GM12878 (cell line): ENCODE results near the gene ARHGAP26. TPM values are rescaled to one million over a fixed set of nuclear protein-coding genes. Genes with fewer than 3 reads are reported as not detected.

Experiments
- ATAC-seq: fragments of 200-7000 bp; cut with Tn5 transposase; 3 replicates; pipeline ENCODE4 v1.9.1; 2020; ENCODE audit warnings: mild to moderate bottlenecking, moderate library complexity
- BruUV-seq: library from RNA; stranded (reverse); fragments of 400-500 nt; replicated peaks from 2 replicates; lab custom pipeline; 2021; lab: Mats Ljungman, UMichigan
- CTCF ChIA-PET: fragments of 300-600 bp; sonication (Branson Sonifier 250); formaldehyde crosslinking; extraction: SDS; loops from one replicate; lab custom pipeline; 2021; ENCODE audit warnings: inconsistent platforms; lab: Yijun Ruan, JAX
- POLR2A ChIA-PET: fragments of 350-600 bp; formaldehyde crosslinking; extraction: SDS; loops from one replicate; lab custom pipeline; 2021; ENCODE audit warnings: inconsistent platforms; lab: Charles Lee
- RAD21 ChIA-PET: fragments of 300-600 bp; sonication (Branson Sonifier 250); formaldehyde crosslinking; loops from one replicate; lab custom pipeline; 2023; ENCODE audit warnings: antibody characterized with exemption; ENCODE audit not compliant: unreplicated experiment; lab: Charles Lee
- SMC1A ChIA-PET: fragments of 300-600 bp; sonication (Branson Sonifier 250); formaldehyde crosslinking; loops from one replicate; lab custom pipeline; 2023; ENCODE audit not compliant: unreplicated experiment, uncharacterized antibody; lab: Charles Lee
- DNase-seq: peaks from one replicate; pipeline ENCODE4 v3.0.0-alpha.2; 2011; ENCODE audit warnings: low read depth, low spot score
- FAIRE-seq: peaks from 3 replicates; lab custom pipeline; 2011; peaks lifted over from hg19 to GRCh38; lab: Jason Lieb, UNC
- H2AFZ ChIP-seq: 2 replicates; pipeline ENCODE4 v1.6.0; 2011; ENCODE audit warnings: low read depth, low read length, control low read depth; ENCODE audit not compliant: control insufficient read depth
- H3K27ac ChIP-seq: 2 replicates; pipeline ENCODE4 v1.5.1; 2011; ENCODE audit warnings: control low read depth; ENCODE audit not compliant: control insufficient read depth, insufficient read depth
- H3K27me3 ChIP-seq, 2 experiments: replicated peaks in 1 of 2; 2 replicates each; pipeline versions ENCODE4 v1.6.0 to v1.6.1; 2011; ENCODE audit warnings: low read length in 1 of 2; ENCODE audit not compliant: control insufficient read depth in 2 of 2, insufficient read depth in 2 of 2
- H3K36me3 ChIP-seq, 2 experiments: 2 replicates each; pipeline ENCODE4 v1.5.1; 2011; ENCODE audit warnings: low read length in 1 of 2; ENCODE audit not compliant: control insufficient read depth in 2 of 2, insufficient read depth in 2 of 2
- H3K4me1 ChIP-seq: 2 replicates; pipeline ENCODE4 v1.6.1; 2011; ENCODE audit warnings: mild to moderate bottlenecking, low read length, moderate library complexity, mixed read lengths; ENCODE audit not compliant: control insufficient read depth, insufficient read depth
- H3K4me2 ChIP-seq: 2 replicates; pipeline ENCODE4 v1.6.0; 2011; ENCODE audit warnings: control low read depth; ENCODE audit not compliant: control insufficient read depth, insufficient read depth
- H3K4me3 ChIP-seq: fragments of 200-600 bp; sonication (generic); 2 replicates; pipeline ENCODE4 v1.5.1; 2016
- H3K79me2 ChIP-seq: 2 replicates; pipeline ENCODE4 v1.6.0; 2011; ENCODE audit warnings: low read length; ENCODE audit not compliant: control insufficient read depth, insufficient read depth
- H3K9ac ChIP-seq: 2 replicates; pipeline ENCODE4 v1.8.0; 2011; ENCODE audit warnings: low read length, control low read depth, mixed read lengths; ENCODE audit not compliant: control insufficient read depth, insufficient read depth
- H3K9me3 ChIP-seq: replicated peaks from 3 replicates; pipeline ENCODE4 v1.5.1; 2011; ENCODE audit warnings: mild to moderate bottlenecking, low read length; ENCODE audit not compliant: control insufficient read depth, insufficient read depth
- H4K20me1 ChIP-seq: 2 replicates; pipeline ENCODE4 v1.6.0; 2011; ENCODE audit not compliant: control insufficient read depth, insufficient read depth
- ASH2L ChIP-seq: fragments of 300-600, 200-600 bp; sonication (generic); IDR thresholded peaks from 2 replicates; pipeline ENCODE4 v1.6.1; 2017; ENCODE audit warnings: low read depth, mild to moderate bottlenecking, borderline replicate concordance
- CBX5 ChIP-seq: sonication (generic); IDR thresholded peaks from 2 replicates; pipeline ENCODE4 v1.6.1; 2016; ENCODE audit warnings: low read depth, moderate library complexity, mild to moderate bottlenecking, inconsistent platforms
- KLF5 ChIP-seq: fragments of 450-650 bp; IDR thresholded peaks from 2 replicates; pipeline ENCODE4 v1.6.1; 2014; ENCODE audit warnings: mild to moderate bottlenecking; ENCODE audit not compliant: partially characterized antibody
- MTA3 ChIP-seq: IDR thresholded peaks from 2 replicates; pipeline ENCODE4 v1.6.1; 2012; ENCODE audit warnings: low read length, inconsistent platforms, borderline replicate concordance
- NR2C2 ChIP-seq: IDR thresholded peaks from 2 replicates; pipeline ENCODE4 v1.6.1; 2011; ENCODE audit warnings: borderline replicate concordance, low read depth; ENCODE audit not compliant: control insufficient read depth, insufficient read length
- NRF1 ChIP-seq: conservative IDR thresholded peaks from 2 replicates; pipeline ENCODE4 v1.6.1; 2011; ENCODE audit warnings: mild to moderate bottlenecking, low read depth, low read length, improper control_type of control experiment
- POLR2A ChIP-seq: IDR thresholded peaks from 2 replicates; pipeline ENCODE4 v1.6.1; 2011; ENCODE audit warnings: low read depth, mild to moderate bottlenecking, low read length
- SP1 ChIP-seq: IDR thresholded peaks from one replicate; pipeline ENCODE4 v1.6.1; 2011; ENCODE audit warnings: low read depth, low read length
- TCF12 ChIP-seq: IDR thresholded peaks from 2 replicates; pipeline ENCODE4 v1.6.1; 2011; ENCODE audit warnings: low read depth, mild to moderate bottlenecking, low read length
- ZSCAN29 ChIP-seq: fragments of 450-650 bp; IDR thresholded peaks from 2 replicates; pipeline ENCODE4 v1.6.1; 2017; ENCODE audit warnings: mild to moderate bottlenecking, moderate library complexity
- ZZZ3 ChIP-seq: IDR thresholded peaks from 2 replicates; pipeline ENCODE4 v1.6.1; 2011; ENCODE audit warnings: low read depth; ENCODE audit not compliant: control insufficient read depth, insufficient read length
- WGBS: methylation state at CpG from one replicate; pipeline ENCODE4 v1.1.6; 2016; ENCODE audit warnings: low lambda C conversion rate; ENCODE audit not compliant: insufficient replicate concordance, insufficient coverage; ENCODE audit errors: missing lambda C conversion rate; 5-methylcytosine and 5-hydroxymethylcytosine counted together
- in situ Hi-C: fragments of 300-500 bp; cut with MboI; formaldehyde crosslinking; loops from 9 replicates; pipeline ENCODE4 v1.14.3; 2018; ENCODE audit warnings: mixed read lengths
- intact Hi-C: fragments of 100-400 bp; cut with micrococcal nuclease; formaldehyde crosslinking; loops from one replicate; pipeline ENCODE4 v1.14.2; 2022; ENCODE audit not compliant: unreplicated experiment
- polyA plus RNA-seq, 11 experiments: library from polyadenylated mRNA; depleted of rRNA in 4 of 11; unstranded in 6 of 11; stranded (reverse) in 5 of 11; fragments of >200 nt; fragmentation: Nextera tagmentation in 4 of 11; fragmentation: Illumina TruSeq in 1 of 11; extraction: Ambion mirVana in 4 of 11; extraction: Trizol in 1 of 11; gene quantifications; 1 replicate in 1 of 11; 2 replicates in 10 of 11; pipeline versions ENCODE4 v1.2.1 to v1.2.3, GENCODE V29; 2011 to 2016; ENCODE audit warnings: inconsistent platforms in 2 of 11, missing spikeins in 2 of 11, low read depth in 1 of 11
- total RNA-seq, 4 experiments: library from RNA; depleted of rRNA in 3 of 4; stranded (reverse); fragments of >200 nt in 3 of 4; fragmentation: Illumina TruSeq in 1 of 4; extraction: Trizol in 1 of 4; gene quantifications; 2 replicates each; pipeline versions ENCODE4 v1.2.1 to v1.2.3, GENCODE V29; 2013 to 2021

Gene ARHGAP26
- total and polyA plus RNA-seq, 10 of the 15 experiments (the other 5 are each of a cell fraction or from before 2014, with no cell fraction given): 9.4 to 41.5 (median 19.3) TPM

DNA sequence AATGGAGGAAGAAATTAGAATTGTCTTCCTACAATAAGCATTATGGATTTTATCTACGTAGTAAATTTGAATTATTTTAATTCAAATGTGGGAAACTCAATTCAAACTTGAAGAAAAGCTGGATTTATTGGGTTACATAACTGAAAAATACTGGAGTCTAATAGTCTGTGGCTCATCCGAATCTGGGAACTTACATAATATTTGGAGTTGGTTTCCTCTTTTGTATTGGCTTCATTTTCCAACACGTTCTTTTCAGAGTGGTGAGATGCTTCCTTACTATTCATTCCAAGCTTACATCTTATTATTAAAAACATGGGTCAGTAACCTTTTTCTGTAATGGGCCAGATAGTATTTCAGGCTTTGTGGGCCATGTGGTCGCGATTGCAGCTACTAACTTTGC is 164.8 kb downstream of the ARHGAP26 start (continued):
- TF ChIP-seq ZSCAN29 (no peak), SP1 (no peak)
- TF ChIP-seq, all 136 proteins: peak for 0

DNA sequence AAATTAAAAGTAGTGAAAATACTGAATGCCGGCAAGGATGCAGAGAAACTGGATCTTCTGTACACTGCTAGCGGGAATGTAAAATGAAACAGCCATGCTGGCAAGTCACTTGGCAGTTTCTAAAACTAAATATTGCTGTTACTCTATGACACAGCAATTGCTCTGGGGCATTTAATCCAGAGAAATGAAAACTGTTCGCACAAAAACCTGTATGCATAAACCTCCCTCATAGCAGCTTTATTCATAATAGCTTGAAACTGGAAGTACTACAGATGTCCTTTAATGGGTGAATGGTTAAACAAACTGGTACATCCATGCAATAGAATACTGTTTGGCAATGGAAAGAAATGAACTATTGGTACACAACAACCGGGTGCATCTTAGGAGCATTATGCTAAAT is 167.2 kb downstream of the ARHGAP26 start:
- intact Hi-C loops (loop anchor here (5.0 kb wide), 1 partner anchor 65 kb away; no protein-coding TSS in a partner anchor), in situ Hi-C loops (no loop called here)
- 47% methylated on average over 4 of the region's 4 CpGs for WGBS
- H3K4me2 ChIP-seq: no peak overlapping the region
- no peaks in the 10 kb centered on the region for H3K9me3 ChIP-seq
- no peak overlapping the region for H2AFZ ChIP-seq
- no peak for ATAC-seq
- peaks cover 4% of the 10 kb centered on the region; the same call in 1 of the 2 replicates for H3K4me1 ChIP-seq
- SMC1A ChIA-PET: interaction anchor here (0.7 to 2.9 kb wide), 3 partner anchors 22 to 73 kb away, joined by 3 to 15 read pairs (median 15); no protein-coding TSS in a partner anchor
- RAD21 ChIA-PET: interaction anchor here (0.5 to 0.6 kb wide), 2 partner anchors 9 to 10 kb away, joined by 3 read pairs; no protein-coding TSS in a partner anchor
- no peak for TF ChIP-seq NRF1
- H3K27me3 ChIP-seq: no peaks in the 10 kb centered on the region
- no peaks in the 10 kb centered on the region for H4K20me1 ChIP-seq
- no TSS peak for BruUV-seq
- H3K27ac ChIP-seq: no peak overlapping the region
- no peaks in the 10 kb centered on the region for H3K36me3 ChIP-seq
- CTCF ChIA-PET: interaction anchor here (1.2 to 5.5 kb wide), 2 partner anchors 13 to 35 kb away, joined by 4 to 65 read pairs; no protein-coding TSS in a partner anchor
- no peak overlapping the region for H3K4me3 ChIP-seq
- no peaks in the 10 kb centered on the region for H3K79me2 ChIP-seq
- no peak for DNase-seq
- H3K9ac ChIP-seq: no peak overlapping the region
- POLR2A ChIA-PET: interaction anchor here (0.8 kb wide), 1 partner anchor 65 kb away, joined by 4 read pairs; no protein-coding TSS in a partner anchor
- no peak for FAIRE-seq

DNA sequence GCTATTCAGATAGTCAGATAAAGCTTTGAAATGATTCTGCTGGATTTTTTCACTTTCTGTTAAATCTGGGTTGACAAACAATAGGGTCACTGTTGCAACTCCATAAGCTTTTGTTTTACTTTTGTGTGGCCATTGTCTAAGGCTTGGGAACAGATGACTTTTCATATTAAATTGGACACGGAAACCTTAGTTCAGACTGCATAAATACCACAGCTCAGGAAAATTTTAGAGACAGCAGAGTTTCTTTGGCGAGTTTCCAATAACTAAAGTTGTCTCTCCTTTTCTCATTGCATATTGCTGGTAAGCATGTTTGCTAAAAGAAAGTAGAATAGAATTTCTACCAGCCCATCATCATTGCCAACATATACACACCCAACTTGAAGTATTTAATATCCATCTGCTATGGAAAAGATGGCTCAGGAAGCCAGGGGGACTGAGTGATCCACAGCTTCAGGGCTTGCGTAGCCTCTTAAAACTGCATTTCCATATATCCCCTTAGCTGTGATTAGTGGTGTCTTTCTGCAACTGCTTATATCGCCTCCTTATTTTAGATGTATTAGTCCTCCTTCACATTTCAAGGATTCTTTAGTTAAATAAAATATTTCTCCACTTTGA is 168.2 kb downstream of the ARHGAP26 start:
- CTCF ChIA-PET: interaction anchor here (1.5 to 1.8 kb wide), 3 partner anchors 17 to 1253 kb away, joined by 5 to 6 read pairs (median 6); no protein-coding TSS in a partner anchor
- DNase-seq: no peak
- Histone ChIP-seq H3K9ac (no peak overlapping the region), H3K4me3 (no peak overlapping the region), H3K36me3 (no peaks in the 10 kb centered on the region), H3K4me2 (no peak overlapping the region), H3K9me3 (no peaks in the 10 kb centered on the region), H4K20me1 (no peaks in the 10 kb centered on the region), H3K27me3 (no peaks in the 10 kb centered on the region), H3K79me2 (no peaks in the 10 kb centered on the region), H3K4me1 (peaks cover 4% of the 10 kb centered on the region; the same call in 1 of the 2 replicates), H3K27ac (no peak overlapping the region), H2AFZ (no peak overlapping the region)
- no peak for FAIRE-seq
- ATAC-seq: no peak
- RAD21 ChIA-PET: interaction anchor here (0.6 to 1.5 kb wide), 2 partner anchors 10 to 64 kb away, joined by 3 to 4 read pairs; no protein-coding TSS in a partner anchor
- POLR2A ChIA-PET: interaction anchor here (0.6 kb wide), 1 partner anchor 757 kb away, joined by 3 read pairs; no protein-coding TSS in a partner anchor
- BruUV-seq: no TSS peak
- SMC1A ChIA-PET: interaction anchor here (0.8 to 2.9 kb wide), 4 partner anchors 17 to 61 kb away, joined by 4 to 15 read pairs (median 10); no protein-coding TSS in a partner anchor
- intact Hi-C loops: loop anchor here (5.0 kb wide), 1 partner anchor 64 kb away; no protein-coding TSS in a partner anchor
- 94% methylated on average over 4 of the region's 4 CpGs for WGBS
- in situ Hi-C loops: no loop called here
- TF ChIP-seq ZZZ3 (no peak), TCF12 (no peak), MTA3 (no peak), CBX5 (no peak), POLR2A (no peak), ASH2L (no peak), NR2C2 (no peak), KLF5 (no peak)
